ENCODE results near the gene CDKN2D.

Gene CDKN2D

GRCh38 chr19:10602330-10603083, 33.7 kb upstream of the CDKN2D start:
- Histone ChIP-seq H2AFZ (ENCODE audit: insufficient read depth, low read length, poor library complexity) (peak overlapping the region; percentile 80), H3K27me3 (ENCODE audit: insufficient read depth, low read length) (no peaks in the 10 kb centered on the region), H4K8ac (ENCODE audit: low read depth, low read length) (peak overlapping the region; percentile 76), H3K79me1 (ENCODE audit: low read length) (peaks cover 20% of the 10 kb centered on the region), H3K14ac (ENCODE audit: low read length) (peak overlapping the region; percentile 86), H3K9me3 (ENCODE audit: insufficient read depth, low read depth, low read length) (no peaks in the 10 kb centered on the region), H3K18ac (ENCODE audit: low read length) (peak overlapping the region; percentile 96), H4K12ac (ENCODE audit: low read depth, low read length) (peak overlapping the region; percentile 83), H2AK5ac (ENCODE audit: low read length) (peak overlapping the region; percentile 79), H4K91ac (ENCODE audit: low read depth, low read length) (peak overlapping the region; percentile 90), H3K4me2 (ENCODE audit: low read length) (peak overlapping the region; percentile 85), H3K4ac (ENCODE audit: low read depth, low read length) (peak overlapping the region; percentile 68), H2BK5ac (ENCODE audit: low read depth, low read length, poor library complexity) (peak overlapping the region; percentile 76), H3K36me3 (ENCODE audit: control insufficient read depth in 1 of 2, insufficient read depth in 2 of 2, low read length in 2 of 2) (peaks cover 2 to 5% of the 10 kb centered on the region in 2 experiments), H3K9ac (ENCODE audit: low read length) (peak overlapping the region; percentile 82), H2BK12ac (ENCODE audit: low read length) (peak overlapping the region; percentile 15), H3K23ac (ENCODE audit: low read length) (no peak overlapping the region), H3K27ac (ENCODE audit: low read depth, low read length) (peak overlapping the region; percentile 61), H2BK120ac (ENCODE audit: insufficient read depth, low read length, poor library complexity) (peak overlapping the region; percentile 80), H3K79me2 (ENCODE audit: control insufficient read depth, insufficient read depth, low read length, poor library complexity) (peaks cover 9% of the 10 kb centered on the region), H3K4me3 (ENCODE audit: low read depth, low read length) (peak overlapping the region; percentile 92), H3K4me1 (ENCODE audit: control insufficient read depth in 1 of 2, insufficient read depth in 2 of 2, low read length in 2 of 2) (peaks cover 20 to 25% of the 10 kb centered on the region in 2 experiments)
- no CpG with 5 or more reads among the region's 76 CpGs for WGBS (ENCODE audit: extremely low coverage, insufficient coverage, insufficient read length)
- DNase-seq, result peak in 1 of 2 donors; percentile 85

GRCh38 chr19:10601999-10602329, 33.2 kb upstream of the CDKN2D start:
- no peak overlapping the region for H3K27ac ChIP-seq (ENCODE audit: low read depth, low read length)
- H2AK5ac ChIP-seq (ENCODE audit: low read length), result no peak overlapping the region
- peaks cover 0 to 5% of the 10 kb centered on the region in 2 experiments for H3K36me3 ChIP-seq (ENCODE audit: control insufficient read depth in 1 of 2, insufficient read depth in 2 of 2, low read length in 2 of 2)
- H3K18ac ChIP-seq (ENCODE audit: low read length), result no peak overlapping the region
- peaks cover 9% of the 10 kb centered on the region for H3K79me2 ChIP-seq (ENCODE audit: control insufficient read depth, insufficient read depth, low read length, poor library complexity)
- H3K27me3 ChIP-seq (ENCODE audit: insufficient read depth, low read length), result no peaks in the 10 kb centered on the region
- no peak overlapping the region for H2BK5ac ChIP-seq (ENCODE audit: low read depth, low read length, poor library complexity)
- DNase-seq, result no peak
- H3K14ac ChIP-seq (ENCODE audit: low read length), result no peak overlapping the region
- H3K4me3 ChIP-seq (ENCODE audit: low read depth, low read length), result no peak overlapping the region
- no CpG with 5 or more reads among the region's 7 CpGs for WGBS (ENCODE audit: extremely low coverage, insufficient coverage, insufficient read length)
- peaks cover 20% of the 10 kb centered on the region for H3K79me1 ChIP-seq (ENCODE audit: low read length)
- H4K12ac ChIP-seq (ENCODE audit: low read depth, low read length), result no peak overlapping the region
- peak overlapping the region; percentile 32 for H2AFZ ChIP-seq (ENCODE audit: insufficient read depth, low read length, poor library complexity)
- H3K9ac ChIP-seq (ENCODE audit: low read length), result no peak overlapping the region
- H4K91ac ChIP-seq (ENCODE audit: low read depth, low read length), result no peak overlapping the region
- peaks cover 20 to 25% of the 10 kb centered on the region in 2 experiments for H3K4me1 ChIP-seq (ENCODE audit: control insufficient read depth in 1 of 2, insufficient read depth in 2 of 2, low read length in 2 of 2)
- no peak overlapping the region for H2BK120ac ChIP-seq (ENCODE audit: insufficient read depth, low read length, poor library complexity)
- no peak overlapping the region for H3K4me2 ChIP-seq (ENCODE audit: low read length)
- H4K8ac ChIP-seq (ENCODE audit: low read depth, low read length), result peak overlapping the region; percentile 33
- no peak overlapping the region for H2BK12ac ChIP-seq (ENCODE audit: low read length)
- H3K23ac ChIP-seq (ENCODE audit: low read length), result no peak overlapping the region
- H3K9me3 ChIP-seq (ENCODE audit: insufficient read depth, low read depth, low read length), result no peaks in the 10 kb centered on the region
- no peak overlapping the region for H3K4ac ChIP-seq (ENCODE audit: low read depth, low read length)

GRCh38 chr19:10600149-10600548, 31.4 kb upstream of the CDKN2D start:
- Histone ChIP-seq H2BK120ac (ENCODE audit: insufficient read depth, low read length, poor library complexity) (no peak overlapping the region), H3K9me3 (ENCODE audit: insufficient read depth, low read depth, low read length) (no peaks in the 10 kb centered on the region), H2AK5ac (ENCODE audit: low read length) (no peak overlapping the region), H3K4ac (ENCODE audit: low read depth, low read length) (no peak overlapping the region), H3K79me1 (ENCODE audit: low read length) (peaks cover 20% of the 10 kb centered on the region), H3K4me1 (ENCODE audit: control insufficient read depth in 1 of 2, insufficient read depth in 2 of 2, low read length in 2 of 2) (peaks cover 20 to 25% of the 10 kb centered on the region in 2 experiments), H3K27ac (ENCODE audit: low read depth, low read length) (no peak overlapping the region), H2BK5ac (ENCODE audit: low read depth, low read length, poor library complexity) (no peak overlapping the region), H2BK12ac (ENCODE audit: low read length) (no peak overlapping the region), H3K18ac (ENCODE audit: low read length) (no peak overlapping the region), H3K14ac (ENCODE audit: low read length) (no peak overlapping the region), H3K27me3 (ENCODE audit: insufficient read depth, low read length) (no peaks in the 10 kb centered on the region), H4K12ac (ENCODE audit: low read depth, low read length) (no peak overlapping the region), H3K36me3 (ENCODE audit: control insufficient read depth in 1 of 2, insufficient read depth in 2 of 2, low read length in 2 of 2) (peaks cover 0 to 5% of the 10 kb centered on the region in 2 experiments), H3K79me2 (ENCODE audit: control insufficient read depth, insufficient read depth, low read length, poor library complexity) (peaks cover 9% of the 10 kb centered on the region), H3K23ac (ENCODE audit: low read length) (no peak overlapping the region), H4K8ac (ENCODE audit: low read depth, low read length) (no peak overlapping the region), H2AFZ (ENCODE audit: insufficient read depth, low read length, poor library complexity) (no peak overlapping the region), H3K4me3 (ENCODE audit: low read depth, low read length) (no peak overlapping the region), H4K91ac (ENCODE audit: low read depth, low read length) (no peak overlapping the region), H3K4me2 (ENCODE audit: low read length) (no peak overlapping the region), H3K9ac (ENCODE audit: low read length) (no peak overlapping the region)
- no CpG with 5 or more reads among the region's 5 CpGs for WGBS (ENCODE audit: extremely low coverage, insufficient coverage, insufficient read length)
- DNase-seq, result no peak

GRCh38 chr19:10593820-10594637, 25.2 kb upstream of the CDKN2D start:
- Histone ChIP-seq H3K23ac (ENCODE audit: low read length) (peak overlapping the region; percentile 58), H4K8ac (ENCODE audit: low read depth, low read length) (no peak overlapping the region), H4K12ac (ENCODE audit: low read depth, low read length) (no peak overlapping the region), H3K4me3 (ENCODE audit: low read depth, low read length) (no peak overlapping the region), H3K4me1 (ENCODE audit: control insufficient read depth in 1 of 2, insufficient read depth in 2 of 2, low read length in 2 of 2) (peaks cover 2 to 4% of the 10 kb centered on the region in 2 experiments), H3K36me3 (ENCODE audit: control insufficient read depth in 1 of 2, insufficient read depth in 2 of 2, low read length in 2 of 2) (no peaks in the 10 kb centered on the region), H3K14ac (ENCODE audit: low read length) (no peak overlapping the region), H3K27me3 (ENCODE audit: insufficient read depth, low read length) (no peaks in the 10 kb centered on the region), H3K9ac (ENCODE audit: low read length) (peak overlapping the region; percentile 34), H4K91ac (ENCODE audit: low read depth, low read length) (no peak overlapping the region), H3K27ac (ENCODE audit: low read depth, low read length) (peak overlapping the region; percentile 6), H3K9me3 (ENCODE audit: insufficient read depth, low read depth, low read length) (peaks cover 4% of the 10 kb centered on the region), H2AFZ (ENCODE audit: insufficient read depth, low read length, poor library complexity) (no peak overlapping the region), H3K79me1 (ENCODE audit: low read length) (no peaks in the 10 kb centered on the region), H3K18ac (ENCODE audit: low read length) (no peak overlapping the region), H2BK12ac (ENCODE audit: low read length) (no peak overlapping the region), H2BK5ac (ENCODE audit: low read depth, low read length, poor library complexity) (no peak overlapping the region), H2BK120ac (ENCODE audit: insufficient read depth, low read length, poor library complexity) (no peak overlapping the region), H2AK5ac (ENCODE audit: low read length) (no peak overlapping the region), H3K4ac (ENCODE audit: low read depth, low read length) (no peak overlapping the region), H3K79me2 (ENCODE audit: control insufficient read depth, insufficient read depth, low read length, poor library complexity) (no peaks in the 10 kb centered on the region), H3K4me2 (ENCODE audit: low read length) (no peak overlapping the region)
- WGBS (ENCODE audit: extremely low coverage, insufficient coverage, insufficient read length), result no CpG with 5 or more reads among the region's 9 CpGs
- DNase-seq, result peak; percentile 58 to 65

All from trophoblast cell (in vitro differentiated cells and primary cell).